HepG2 (cell line): Measurements from ENCODE around the gene AKAP8. TPM values are rescaled to one million over a fixed set of nuclear protein-coding genes. Genes with fewer than 3 reads are reported as not detected.
A peak's percentile ranks its signal among the peaks of the same experiment; 100 is the strongest.

Experiments used
- CCDC6 ChIP-seq: sonication (generic); formaldehyde crosslinking; IDR thresholded peaks from 2 replicates; pipeline ENCODE4 v1.8.1; 2022; ENCODE audit warnings: mild to moderate bottlenecking, missing genetic modification reagents, moderate library complexity
- DZIP1 ChIP-seq: sonication (generic); formaldehyde crosslinking; IDR thresholded peaks from 2 replicates; pipeline ENCODE4 v1.5.0; 2020; ENCODE audit warnings: mild to moderate bottlenecking, missing genetic modification reagents
- FLYWCH1 ChIP-seq: sonication (generic); formaldehyde crosslinking; IDR thresholded peaks from 2 replicates; pipeline ENCODE4 v1.8.1; 2023; ENCODE audit warnings: mild to moderate bottlenecking, missing genetic modification reagents
- HOXD1 ChIP-seq: sonication (generic); formaldehyde crosslinking; IDR thresholded peaks from 2 replicates; pipeline ENCODE4 v1.5.0; 2020; ENCODE audit warnings: missing genetic modification reagents
- PRMT3 ChIP-seq: sonication (generic); formaldehyde crosslinking; IDR thresholded peaks from 2 replicates; pipeline ENCODE4 v1.8.1; 2022; ENCODE audit warnings: low read depth, mild to moderate bottlenecking, moderate library complexity, missing genetic modification reagents, borderline replicate concordance
- TIGD3 ChIP-seq: sonication (generic); formaldehyde crosslinking; IDR thresholded peaks from 2 replicates; pipeline ENCODE4 v1.5.1; 2020; ENCODE audit warnings: mild to moderate bottlenecking, missing genetic modification reagents, borderline replicate concordance
- ZBTB49 ChIP-seq: sonication (generic); formaldehyde crosslinking; IDR thresholded peaks from 2 replicates; pipeline ENCODE4 v1.4.0; 2020; ENCODE audit warnings: missing genetic modification reagents, borderline replicate concordance
- ZMAT3 ChIP-seq: sonication (generic); formaldehyde crosslinking; conservative IDR thresholded peaks from 2 replicates; pipeline ENCODE4 v1.7.0; 2021; ENCODE audit warnings: missing genetic modification reagents
- ZNF83 ChIP-seq: sonication (generic); formaldehyde crosslinking; IDR thresholded peaks from 2 replicates; pipeline ENCODE4 v1.4.0; 2020; ENCODE audit warnings: missing genetic modification reagents, mild to moderate bottlenecking, borderline replicate concordance
- polyA plus RNA-seq, 8 experiments: library from polyadenylated mRNA; depleted of rRNA in 3 of 8; stranded (reverse) in 7 of 8; unstranded in 1 of 8; fragments of >200 nt; fragmentation: Illumina TruSeq in 4 of 8; extraction: Trizol in 4 of 8; gene quantifications; 2 replicates each; pipeline versions ENCODE4 v1.2.1 to v1.2.3, GENCODE V29; 2011 to 2016; ENCODE audit warnings: low read depth in 4 of 8, missing spikeins in 1 of 8, mixed read lengths in 1 of 8; ENCODE audit not compliant: insufficient read depth in 1 of 8
- total RNA-seq, 5 experiments: library from RNA; depleted of rRNA; stranded (reverse); fragments of >200 nt; fragmentation: Illumina TruSeq; extraction: Trizol; gene quantifications; 2 replicates each; pipeline ENCODE4 v1.2.3, GENCODE V29; 2016; ENCODE audit warnings: low read depth in 1 of 5

Gene AKAP8
- total and polyA plus RNA-seq, 2 of the 13 experiments (the other 11 are each of a cell fraction or from before 2014, with no cell fraction given): 15.9 to 22.1 TPM

- TF ChIP-seq ZBTB49: no peak
- TF ChIP-seq CCDC6 (CRISPR knock-in tag): no peak
- 0 out of 2 replicates have a peak, but pooled peaks have one; percentile 70 for TF ChIP-seq ZMAT3 (CRISPR knock-in tag)
- no peak for TF ChIP-seq ZNF83 (CRISPR knock-in tag)
- no peak for TF ChIP-seq FLYWCH1 (CRISPR knock-in tag)
- TF ChIP-seq PRMT3 (CRISPR knock-in tag): no peak
- TF ChIP-seq HOXD1 (CRISPR knock-in tag): no peak
- no peak for TF ChIP-seq TIGD3 (CRISPR knock-in tag)
- no peak for TF ChIP-seq DZIP1 (CRISPR knock-in tag)
Observed at GRCh38 chr19:15418231-15418578, 38.6 kb upstream of the AKAP8 start (continued).
